Measurements from ENCODE around the gene CRY2. TPM values are rescaled to one million over a fixed set of nuclear protein-coding genes. Genes with fewer than 3 reads are reported as not detected.
A peak's percentile ranks its signal among the peaks of the same experiment; 100 is the strongest.

Gene CRY2
- total and polyA plus RNA-seq, 8 donors = 26.6 to 42.3 (median 31.2) TPM

DNA sequence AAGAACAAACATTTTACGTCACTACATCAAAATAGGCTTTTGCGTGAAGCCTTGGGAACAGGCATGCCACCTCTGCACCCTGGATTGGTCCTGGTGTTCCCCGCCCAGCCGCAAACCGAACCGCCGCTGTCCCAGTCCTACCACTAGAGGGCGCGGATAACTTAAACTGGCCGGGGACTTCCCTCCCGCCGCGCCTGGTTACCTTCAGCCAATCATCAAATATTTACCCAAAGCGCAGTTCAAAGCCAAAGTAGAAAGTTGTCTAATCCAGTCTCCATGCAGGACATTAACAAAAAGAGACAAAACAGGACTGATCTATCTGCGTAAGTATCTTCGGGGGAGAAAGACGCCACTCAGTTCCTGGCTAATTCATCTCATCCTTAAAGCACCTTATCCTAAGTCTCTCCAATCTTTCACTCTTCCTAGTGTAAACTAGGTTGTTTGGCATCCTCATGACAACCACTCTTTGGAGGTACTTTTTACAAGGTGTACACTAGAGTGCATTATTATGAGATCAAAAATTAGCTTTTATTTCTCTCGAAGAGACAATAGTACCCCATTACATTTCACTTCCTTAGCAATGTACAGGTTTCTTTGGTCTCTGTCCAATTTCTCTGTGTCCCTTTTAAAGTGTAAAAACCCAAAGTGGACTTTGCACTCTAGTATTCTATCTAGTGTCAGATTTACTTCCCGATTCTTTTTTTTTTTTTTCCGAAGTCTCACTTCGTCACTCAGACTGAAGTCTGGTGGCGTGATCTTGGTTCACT, 3.9 kb upstream of the CRY2 start:
- H3K4me3 ChIP-seq = no peak overlapping the region
- peaks cover 0 to 23% of the 10 kb centered on the region in 2 donors for H3K4me1 ChIP-seq
- intact Hi-C loops (cut with DNase I) = no loop called here
- no peaks in the 10 kb centered on the region for H3K27me3 ChIP-seq
- peak; percentile 67 for ATAC-seq
- peak overlapping the region; percentile 15 to 62 for H3K27ac ChIP-seq
- H3K9me3 ChIP-seq = no peaks in the 10 kb centered on the region
- no peaks in the 10 kb centered on the region for H3K36me3 ChIP-seq
- peak; percentile 87 to 95 (median 90) for DNase-seq
- TF ChIP-seq, protein P1, sequence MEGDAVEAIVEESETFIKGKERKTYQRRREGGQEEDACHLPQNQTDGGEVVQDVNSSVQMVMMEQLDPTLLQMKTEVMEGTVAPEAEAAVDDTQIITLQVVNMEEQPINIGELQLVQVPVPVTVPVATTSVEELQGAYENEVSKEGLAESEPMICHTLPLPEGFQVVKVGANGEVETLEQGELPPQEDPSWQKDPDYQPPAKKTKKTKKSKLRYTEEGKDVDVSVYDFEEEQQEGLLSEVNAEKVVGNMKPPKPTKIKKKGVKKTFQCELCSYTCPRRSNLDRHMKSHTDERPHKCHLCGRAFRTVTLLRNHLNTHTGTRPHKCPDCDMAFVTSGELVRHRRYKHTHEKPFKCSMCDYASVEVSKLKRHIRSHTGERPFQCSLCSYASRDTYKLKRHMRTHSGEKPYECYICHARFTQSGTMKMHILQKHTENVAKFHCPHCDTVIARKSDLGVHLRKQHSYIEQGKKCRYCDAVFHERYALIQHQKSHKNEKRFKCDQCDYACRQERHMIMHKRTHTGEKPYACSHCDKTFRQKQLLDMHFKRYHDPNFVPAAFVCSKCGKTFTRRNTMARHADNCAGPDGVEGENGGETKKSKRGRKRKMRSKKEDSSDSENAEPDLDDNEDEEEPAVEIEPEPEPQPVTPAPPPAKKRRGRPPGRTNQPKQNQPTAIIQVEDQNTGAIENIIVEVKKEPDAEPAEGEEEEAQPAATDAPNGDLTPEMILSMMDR (IDR thresholded peaks at IDR 0.05) = peak; percentile 87 to 97

DNA sequence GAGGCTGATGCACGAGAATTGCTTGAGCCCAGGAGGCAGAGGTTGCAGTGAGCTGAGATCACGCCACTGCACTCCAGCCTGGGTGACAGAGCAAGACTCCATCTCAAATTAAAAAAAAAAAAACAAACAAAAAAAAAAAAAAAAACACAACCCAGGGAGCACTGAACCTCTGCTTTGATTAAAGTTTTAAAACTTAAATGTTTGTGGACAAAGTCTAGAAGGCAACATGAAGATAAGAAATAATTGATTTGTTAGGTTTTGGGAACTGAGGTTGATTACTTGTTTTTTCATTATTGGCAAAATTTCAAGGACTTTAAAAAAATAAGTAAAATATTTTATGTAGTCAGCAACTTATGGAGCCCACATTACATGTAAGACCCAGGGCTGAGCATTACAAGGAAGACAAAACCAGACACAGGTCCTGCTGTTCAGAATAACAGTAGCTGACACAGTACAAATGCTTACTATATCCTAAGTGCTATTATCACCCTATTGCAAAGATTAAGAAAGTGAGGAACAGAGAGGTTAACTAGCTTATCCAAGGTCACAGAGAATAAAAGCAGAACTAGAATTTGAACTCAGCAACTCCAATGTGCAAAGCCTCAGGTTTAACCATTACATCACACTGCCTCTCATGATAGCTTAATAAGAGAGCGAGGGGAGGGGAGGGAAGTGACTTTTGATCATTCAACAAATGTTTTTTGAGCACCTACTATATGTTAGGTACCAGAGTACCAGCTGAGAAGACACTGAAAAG, 2.3 kb upstream of the CRY2 start:
- no peaks in the 10 kb centered on the region for H3K36me3 ChIP-seq
- H3K4me3 ChIP-seq = no peak overlapping the region
- H3K4me1 ChIP-seq = peaks cover 1 to 40% of the 10 kb centered on the region in 2 donors
- no peak for DNase-seq
- H3K27me3 ChIP-seq = no peaks in the 10 kb centered on the region
- H3K27ac ChIP-seq = no peak overlapping the region
- no peak for ATAC-seq
- intact Hi-C loops (cut with DNase I) = no loop called here
- TF ChIP-seq, protein P1 (IDR thresholded peaks at IDR 0.05) = no peak
- no peaks in the 10 kb centered on the region for H3K9me3 ChIP-seq

DNA sequence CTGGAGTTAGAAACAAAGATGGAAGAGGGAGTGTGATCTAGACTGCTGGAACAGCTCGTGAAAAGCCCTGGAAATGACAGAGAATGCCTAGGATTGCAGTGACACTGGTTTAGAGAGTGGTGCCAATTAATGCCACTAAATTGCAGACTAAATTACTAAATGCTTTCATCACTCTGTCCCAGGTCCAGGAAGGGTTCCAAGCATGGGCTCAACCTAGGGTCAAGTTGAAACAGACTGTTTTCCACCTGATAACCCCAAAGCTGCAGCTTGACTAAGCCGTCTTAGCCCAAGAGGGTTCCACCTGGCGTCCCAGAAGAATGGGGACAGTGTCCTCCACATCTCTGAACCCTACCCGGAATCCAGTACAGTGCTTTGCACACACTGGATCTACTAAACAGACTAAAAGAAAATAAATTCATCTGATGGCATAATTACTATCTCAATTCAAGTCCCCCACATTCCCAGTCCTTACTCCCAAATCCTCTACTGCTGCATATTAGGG, 1.1 kb upstream of the CRY2 start:
- intact Hi-C loops (cut with DNase I) = no loop called here
- ATAC-seq (no peak), DNase-seq (no peak)
- H3K4me3 ChIP-seq = no peak overlapping the region
- peak overlapping the region; percentile 92 for H3K27ac ChIP-seq
- no peaks in the 10 kb centered on the region for H3K36me3 ChIP-seq
- peaks cover 10 to 52% of the 10 kb centered on the region in 2 donors for H3K4me1 ChIP-seq
- TF ChIP-seq, protein P1 (IDR thresholded peaks at IDR 0.05) = no peak
- no peaks in the 10 kb centered on the region for H3K27me3 ChIP-seq
- no peaks in the 10 kb centered on the region for H3K9me3 ChIP-seq

DNA sequence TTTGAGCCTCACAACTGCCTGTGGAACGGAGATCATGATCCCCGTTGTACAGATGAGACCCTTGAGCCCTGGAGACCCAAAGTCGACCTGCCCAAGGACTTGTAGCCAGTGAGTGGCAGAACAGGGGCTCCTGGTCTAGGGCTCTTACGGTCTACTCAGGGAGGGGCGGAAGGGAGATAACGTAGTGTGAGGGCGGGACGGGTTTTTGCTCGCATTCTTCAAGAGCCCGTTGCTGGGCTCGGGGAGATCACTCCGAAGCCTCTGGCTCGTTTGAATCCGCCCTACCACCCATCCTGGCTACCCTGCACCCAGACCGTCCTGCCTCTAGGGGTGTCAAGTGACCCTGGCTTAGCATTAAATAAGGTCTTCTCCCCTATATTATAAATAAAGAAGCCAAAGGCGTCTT, 639 bp downstream of the CRY2 start:
- peak overlapping the region; percentile 79 to 98 for H3K4me3 ChIP-seq
- H3K36me3 ChIP-seq = no peaks in the 10 kb centered on the region
- H3K27ac ChIP-seq = peak overlapping the region; percentile 92
- ATAC-seq (peak; percentile 66), DNase-seq (peak in 2 of 4 donors; percentile 56 to 78)
- H3K27me3 ChIP-seq = no peaks in the 10 kb centered on the region
- intact Hi-C loops (cut with DNase I) = no loop called here
- peaks cover 14 to 66% of the 10 kb centered on the region in 2 donors for H3K4me1 ChIP-seq
- H3K9me3 ChIP-seq = no peaks in the 10 kb centered on the region
- TF ChIP-seq, protein P1 (IDR thresholded peaks at IDR 0.05) = no peak

DNA sequence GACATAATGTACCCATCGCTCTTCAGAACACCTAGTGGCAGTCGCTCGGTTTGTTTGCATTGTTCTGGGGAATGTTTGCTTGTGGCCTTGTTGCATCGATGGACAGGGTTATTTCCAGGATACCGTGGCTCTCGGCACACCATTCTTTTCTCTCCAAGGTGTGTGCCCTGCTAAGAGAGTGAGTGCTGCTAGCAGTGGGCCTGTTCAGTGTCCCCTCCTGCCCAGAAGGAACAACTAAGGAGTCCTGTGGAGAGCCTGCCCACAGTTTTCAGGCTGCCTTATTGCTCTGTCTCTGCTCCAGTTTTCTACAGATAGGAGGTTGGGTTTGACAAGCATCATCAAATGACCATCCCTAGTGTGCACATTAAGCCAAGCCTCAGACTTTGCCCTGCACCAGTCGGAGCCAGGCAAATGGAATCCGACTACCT, 1.4 kb downstream of the CRY2 start:
- H3K27me3 ChIP-seq = no peaks in the 10 kb centered on the region
- peaks cover 14 to 60% of the 10 kb centered on the region in 2 donors for H3K4me1 ChIP-seq
- peak overlapping the region; percentile 79 to 98 for H3K4me3 ChIP-seq
- no peaks in the 10 kb centered on the region for H3K9me3 ChIP-seq
- peaks cover 0 to 4% of the 10 kb centered on the region in 2 donors for H3K36me3 ChIP-seq
- DNase-seq (no peak), ATAC-seq (peak; percentile 32)
- TF ChIP-seq, protein P1 (IDR thresholded peaks at IDR 0.05) = no peak
- peak overlapping the region; percentile 20 to 92 for H3K27ac ChIP-seq
- intact Hi-C loops (cut with DNase I) = no loop called here

Data from left lung (tissue), 10 donors.